ENCODE data around the gene RNASEL.

The RNASEL gene

DNA sequence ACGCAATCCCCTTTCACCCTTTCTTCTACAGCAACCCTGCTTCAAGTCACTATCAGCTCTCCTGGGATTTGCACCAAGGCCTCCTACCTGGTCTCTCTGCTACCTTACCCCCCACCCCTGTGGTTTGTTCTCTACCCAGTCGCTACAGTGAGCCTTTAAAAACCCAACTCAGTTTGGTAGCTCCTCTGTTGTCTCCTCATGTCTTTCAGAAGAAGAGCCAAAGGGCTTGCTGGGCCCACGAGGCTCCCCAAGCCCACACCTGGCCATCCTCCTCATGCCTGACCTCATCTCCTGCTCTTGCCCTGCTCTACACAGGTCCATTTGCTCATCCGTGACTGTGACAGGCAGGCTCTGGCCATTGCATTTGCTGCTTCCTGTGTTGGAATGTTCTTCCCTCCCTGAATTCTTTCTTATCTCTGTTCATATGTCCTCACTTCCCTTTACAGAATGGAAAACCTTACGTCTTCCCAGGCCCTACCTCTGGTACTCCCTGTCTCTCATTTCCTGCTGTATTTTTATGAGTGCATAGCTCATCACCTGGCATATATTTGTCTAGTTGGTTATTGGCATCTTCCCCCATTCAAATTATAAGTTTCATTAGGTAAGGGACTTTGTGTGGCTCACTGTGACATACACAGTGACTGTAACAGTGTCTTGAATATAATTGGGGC lies 11.8 kb upstream of the RNASEL start:
- DNase-seq = no peak
- TF ChIP-seq POLR2A (IDR thresholded peaks at IDR 0.05; ENCODE audit: low read length) (no peak), GATA1 (IDR thresholded peaks at IDR 0.05; ENCODE audit: low read depth, low read length) (no peak)

DNA sequence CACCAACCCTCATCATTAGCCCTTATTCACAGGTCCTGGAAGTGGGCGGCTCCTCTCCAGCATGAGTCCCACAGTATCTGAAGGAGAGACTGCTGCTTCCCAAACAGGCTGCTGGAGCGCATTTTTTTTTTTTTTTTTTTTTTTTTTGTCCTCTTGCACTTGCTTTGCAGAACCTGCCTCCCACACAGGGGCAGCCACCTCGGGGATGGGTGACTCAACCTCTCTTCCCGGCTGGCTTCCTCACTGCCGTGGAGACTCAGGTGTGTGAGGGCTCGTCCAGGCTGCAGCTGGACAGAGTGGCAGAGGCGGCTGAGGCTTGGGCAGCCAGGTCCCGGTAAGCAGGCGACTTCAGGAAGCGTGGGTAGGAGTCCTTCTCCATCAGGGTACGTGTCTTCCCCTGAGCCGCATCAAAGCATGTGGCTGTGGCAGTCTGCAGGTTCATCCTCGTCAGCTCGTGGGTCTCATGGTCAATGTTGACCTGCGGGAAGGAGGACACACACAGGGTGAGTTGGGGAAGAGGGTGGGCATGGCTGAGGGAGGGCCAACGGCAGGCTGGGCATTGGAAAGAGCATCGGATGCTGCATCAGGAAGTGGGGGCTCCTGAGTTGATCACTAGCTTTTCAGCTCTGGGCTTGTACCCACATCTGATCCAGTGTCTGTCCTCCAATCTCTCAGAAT lies 11.1 kb upstream of the RNASEL start:
- DNase-seq = no peak
- TF ChIP-seq POLR2A (IDR thresholded peaks at IDR 0.05; ENCODE audit: low read length) = no peak
- TF ChIP-seq GATA1 (IDR thresholded peaks at IDR 0.05; ENCODE audit: low read depth, low read length) = no peak

DNA sequence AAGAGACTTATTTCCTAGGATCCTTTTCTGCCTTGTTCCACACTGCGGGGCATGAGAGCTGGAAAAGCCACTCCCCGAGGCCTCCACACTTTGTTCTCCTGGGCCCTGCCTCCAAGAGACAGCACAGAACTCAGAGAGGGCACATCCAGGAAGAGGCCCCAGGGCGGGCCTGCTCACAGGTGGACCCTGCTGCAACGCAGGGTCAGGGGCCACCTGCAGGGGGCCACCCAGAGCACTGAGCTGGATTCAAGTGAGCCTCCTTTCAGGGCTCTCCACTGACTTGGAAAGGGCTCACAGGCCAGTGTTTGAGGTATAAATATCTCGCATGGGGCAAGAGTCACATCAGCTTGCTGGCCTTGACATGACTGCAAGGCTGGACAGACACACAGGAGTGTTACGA lies 10.3 kb upstream of the RNASEL start:
- peak; percentile 20 to 37 for DNase-seq
- TF ChIP-seq GATA1 (IDR thresholded peaks at IDR 0.05; ENCODE audit: low read depth, low read length) = no peak
- TF ChIP-seq POLR2A (IDR thresholded peaks at IDR 0.05; ENCODE audit: low read length) = no peak

DNA sequence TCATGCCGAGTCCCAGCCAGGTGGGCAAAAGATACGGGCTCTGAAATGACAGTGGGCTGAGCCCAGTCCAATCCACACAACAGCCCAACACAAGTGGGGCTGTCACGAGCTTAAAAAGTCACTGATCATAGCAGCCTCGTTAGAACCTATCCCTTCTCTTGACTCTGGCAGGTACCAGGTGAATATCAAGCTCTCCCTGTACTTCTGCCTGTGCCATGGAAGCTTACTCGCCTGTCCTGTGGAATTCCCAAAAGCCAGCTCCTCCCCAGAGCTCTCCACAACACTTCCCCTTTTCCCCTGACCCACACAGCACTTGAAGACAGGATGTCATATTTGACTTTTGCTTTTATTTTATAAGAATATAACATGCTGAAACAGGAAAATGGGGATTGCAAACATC lies 9.2 kb upstream of the RNASEL start:
- no peak for DNase-seq
- TF ChIP-seq GATA1 (IDR thresholded peaks at IDR 0.05; ENCODE audit: low read depth, low read length) = no peak

DNA sequence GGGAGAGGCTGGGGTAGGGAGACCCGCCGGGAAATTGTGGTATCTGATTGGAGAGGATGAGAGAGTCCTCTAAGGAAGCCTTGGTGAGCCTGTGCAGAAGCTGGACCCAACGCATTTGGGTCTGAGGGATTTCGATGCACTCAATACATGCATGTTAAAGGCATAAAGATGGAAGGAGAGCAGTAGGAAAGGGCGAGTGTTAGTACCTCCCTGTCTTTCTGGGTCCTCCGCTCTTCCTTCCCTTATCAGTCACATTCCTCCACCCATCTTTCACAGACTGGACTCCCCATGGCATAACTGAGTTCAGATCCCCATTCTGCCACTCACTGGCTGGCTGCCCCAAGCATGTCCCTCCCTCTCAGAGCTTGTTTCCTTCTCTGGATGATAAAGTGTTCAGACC lies 7.9 kb upstream of the RNASEL start:
- TF ChIP-seq POLR2A (IDR thresholded peaks at IDR 0.05; ENCODE audit: low read length) = no peak
- TF ChIP-seq GATA1 (IDR thresholded peaks at IDR 0.05; ENCODE audit: low read depth, low read length) = no peak
- peak in 1 of 2 experiments; percentile 5 for DNase-seq

DNA sequence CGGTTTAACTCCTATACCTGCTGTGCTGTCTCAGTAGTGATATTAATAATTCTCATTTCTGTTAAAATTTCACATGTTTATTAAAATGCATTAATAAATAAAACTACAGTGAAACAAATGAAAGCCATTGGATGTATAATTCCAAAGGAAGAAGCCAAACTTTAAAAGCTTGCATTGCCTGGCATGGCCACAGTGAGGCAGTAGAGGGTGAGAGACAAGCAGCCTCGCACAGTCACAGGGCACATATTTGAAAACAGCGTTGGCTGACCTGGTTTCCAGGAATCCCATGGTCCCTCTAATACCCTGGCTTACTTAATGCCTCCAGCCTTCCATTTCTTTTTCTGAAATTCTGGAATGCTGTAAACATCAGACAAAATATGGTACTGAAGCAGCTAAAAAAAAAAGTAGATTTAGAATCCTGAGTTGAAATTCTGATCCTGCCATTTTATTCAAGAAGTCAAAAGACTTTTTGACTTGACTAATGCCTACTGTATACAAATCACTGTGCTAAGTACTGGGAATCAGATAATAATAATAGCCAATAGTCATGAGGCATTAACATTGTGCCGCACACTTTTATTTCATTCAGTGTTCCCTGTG lies 6.7 kb upstream of the RNASEL start:
- DNase-seq = peak; percentile 58 to 79
- no peak for TF ChIP-seq GATA1 (IDR thresholded peaks at IDR 0.05; ENCODE audit: low read depth, low read length)
- no peak for TF ChIP-seq POLR2A (IDR thresholded peaks at IDR 0.05; ENCODE audit: low read length)

DNA sequence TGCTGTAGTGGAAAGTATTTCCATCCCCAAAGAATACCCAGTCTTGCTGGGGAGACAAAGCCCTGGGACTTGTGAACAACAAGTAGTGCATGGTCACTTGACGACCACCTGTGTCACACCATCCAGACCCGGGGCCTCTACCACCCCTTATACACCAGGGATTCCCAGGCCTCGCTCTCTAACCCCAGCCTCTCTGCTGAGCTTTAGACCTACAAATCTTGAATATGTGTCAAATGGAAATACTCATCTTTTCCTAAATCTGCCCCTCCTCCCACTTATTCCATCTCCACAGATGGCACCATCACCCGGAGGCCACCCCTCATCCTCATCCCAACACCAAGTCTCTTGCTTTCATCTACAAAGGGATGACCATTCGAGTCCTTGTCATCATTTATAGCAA lies 875 bp upstream of the RNASEL start:
- TF ChIP-seq POLR2A (IDR thresholded peaks at IDR 0.05; ENCODE audit: low read length) = no peak
- TF ChIP-seq GATA1 (IDR thresholded peaks at IDR 0.05; ENCODE audit: low read depth, low read length) = no peak
- no peak for DNase-seq

DNA sequence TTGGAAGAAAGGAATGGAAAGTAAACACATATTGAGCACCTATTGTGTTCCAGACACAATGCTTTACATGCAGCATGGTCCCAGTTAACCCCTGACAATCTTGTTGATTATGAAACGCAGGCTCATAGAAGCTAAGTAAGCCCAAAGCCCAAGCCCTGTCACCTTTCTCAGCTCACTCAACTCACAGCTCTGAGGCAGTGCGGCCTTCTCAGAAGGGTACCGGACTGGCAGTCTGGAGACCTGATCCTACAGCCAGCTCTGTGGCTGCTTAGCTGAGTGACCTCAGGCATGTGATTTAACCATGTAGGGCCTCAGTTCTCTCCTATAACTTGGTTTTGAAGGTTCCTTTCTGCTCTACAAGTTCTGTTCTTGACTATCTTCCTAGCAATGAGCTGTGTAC lies 464 bp upstream of the RNASEL start:
- TF ChIP-seq GATA1 (IDR thresholded peaks at IDR 0.05; ENCODE audit: low read depth, low read length) = no peak
- no peak for TF ChIP-seq POLR2A (IDR thresholded peaks at IDR 0.05; ENCODE audit: low read length)
- no peak for DNase-seq

DNA sequence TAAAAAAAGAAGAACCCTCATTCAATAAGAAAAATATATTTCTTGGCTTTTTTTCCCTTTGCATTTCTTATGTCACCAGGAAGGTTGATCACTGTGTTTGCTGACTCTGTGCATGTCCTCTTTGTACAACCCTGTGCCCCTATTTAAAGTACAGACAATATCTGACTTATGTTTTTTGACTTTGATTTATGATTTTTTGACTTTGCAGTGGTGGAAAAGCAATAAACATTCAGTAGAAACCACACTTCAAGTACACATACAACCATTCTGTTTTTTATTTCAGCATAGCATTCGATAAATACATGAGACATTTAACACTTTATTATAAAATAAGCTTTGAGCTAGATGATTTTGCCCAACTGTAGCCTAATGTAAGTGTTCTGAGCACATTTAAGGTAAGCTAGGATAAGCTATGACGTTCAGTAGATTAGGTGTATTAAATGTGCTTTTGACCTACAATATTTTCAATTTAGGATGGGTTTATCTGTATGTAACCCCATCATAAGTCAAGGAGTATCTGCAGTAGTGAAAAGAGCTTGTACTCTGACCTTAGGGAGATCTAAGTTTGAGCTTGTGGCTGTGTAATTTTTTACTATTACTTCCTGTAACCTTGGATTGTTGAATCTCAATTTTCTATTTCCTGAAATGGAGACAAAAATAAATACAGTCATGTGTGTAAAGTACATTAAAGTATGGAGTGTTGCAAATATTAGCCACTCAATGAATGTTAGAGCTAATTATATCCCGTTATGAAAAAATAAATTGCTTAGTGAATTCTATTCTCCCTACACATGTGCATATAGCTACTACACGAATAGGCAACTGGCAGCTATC lies 1.2 kb downstream of the RNASEL start:
- no peak for DNase-seq

DNA sequence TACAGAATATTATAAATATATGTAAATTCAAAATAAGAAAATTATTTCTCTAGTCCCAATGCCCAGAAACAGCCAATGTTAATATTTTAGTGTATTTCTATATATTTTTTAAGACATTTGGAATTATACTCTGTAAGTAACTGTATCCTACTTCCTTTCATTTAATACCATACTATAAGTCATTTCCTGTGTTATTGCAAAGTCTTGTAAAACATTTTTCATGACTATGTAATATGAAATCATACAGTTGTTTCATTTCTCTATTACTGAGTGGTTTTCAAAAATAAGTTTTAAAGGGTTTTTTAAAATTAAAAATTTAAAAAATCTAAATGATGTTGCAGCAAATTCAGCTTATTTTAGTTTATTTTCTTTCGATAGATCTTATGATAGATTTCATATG lies 2.0 kb downstream of the RNASEL start:
- no peak for TF ChIP-seq GATA1 (IDR thresholded peaks at IDR 0.05; ENCODE audit: low read depth, low read length)
- TF ChIP-seq POLR2A (IDR thresholded peaks at IDR 0.05; ENCODE audit: low read length) = no peak
- DNase-seq = no peak

More for the DNA sequence above, 1.2 kb downstream of the RNASEL start:
- TF ChIP-seq GATA1 (IDR thresholded peaks at IDR 0.05; ENCODE audit: low read depth, low read length) (no peak), POLR2A (IDR thresholded peaks at IDR 0.05; ENCODE audit: low read length) (no peak)

DNA sequence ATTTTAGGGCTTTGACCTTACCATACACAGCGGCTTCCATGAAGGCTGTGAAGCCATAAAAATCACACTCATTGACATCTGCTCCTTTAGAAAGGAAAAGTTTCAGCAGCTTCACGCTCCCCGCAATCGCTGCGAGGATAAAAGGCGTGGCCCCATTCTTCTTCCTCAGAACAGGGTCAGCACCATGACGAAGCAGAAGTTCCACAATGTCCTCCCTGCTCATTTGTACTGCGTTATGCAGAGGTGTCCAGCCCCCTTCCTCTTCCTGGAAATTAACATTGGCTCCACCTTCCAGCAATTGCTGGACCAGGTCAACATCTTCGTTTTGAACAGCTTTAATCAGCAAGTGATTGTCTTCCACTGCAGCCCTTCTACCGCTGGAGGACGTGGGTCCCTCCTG lies 2.7 kb downstream of the RNASEL start:
- no peak for DNase-seq
- TF ChIP-seq POLR2A (IDR thresholded peaks at IDR 0.05; ENCODE audit: low read length) = no peak
- TF ChIP-seq GATA1 (IDR thresholded peaks at IDR 0.05; ENCODE audit: low read depth, low read length) = no peak

DNA sequence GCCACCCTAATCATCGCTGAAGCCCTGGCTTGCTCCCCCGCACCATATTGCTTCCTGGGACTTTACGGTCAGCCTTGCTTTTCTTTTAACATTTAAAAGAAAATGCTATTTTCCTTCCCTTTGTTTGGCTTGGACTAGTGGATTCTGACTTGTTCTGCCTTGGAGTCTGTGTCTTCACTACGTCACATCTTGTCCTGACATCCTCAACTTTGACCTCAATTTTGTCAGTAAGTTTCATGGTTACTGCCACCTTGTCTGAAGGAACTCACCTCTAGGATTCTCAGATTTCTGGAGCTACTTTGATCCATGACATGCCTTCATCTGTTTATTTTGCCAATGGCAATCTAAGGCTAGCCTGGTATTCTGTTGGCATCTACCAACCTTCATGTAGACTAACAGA lies 4.3 kb downstream of the RNASEL start:
- no peak for TF ChIP-seq GATA1 (IDR thresholded peaks at IDR 0.05; ENCODE audit: low read depth, low read length)
- TF ChIP-seq POLR2A (IDR thresholded peaks at IDR 0.05; ENCODE audit: low read length) = no peak
- DNase-seq = no peak

DNA sequence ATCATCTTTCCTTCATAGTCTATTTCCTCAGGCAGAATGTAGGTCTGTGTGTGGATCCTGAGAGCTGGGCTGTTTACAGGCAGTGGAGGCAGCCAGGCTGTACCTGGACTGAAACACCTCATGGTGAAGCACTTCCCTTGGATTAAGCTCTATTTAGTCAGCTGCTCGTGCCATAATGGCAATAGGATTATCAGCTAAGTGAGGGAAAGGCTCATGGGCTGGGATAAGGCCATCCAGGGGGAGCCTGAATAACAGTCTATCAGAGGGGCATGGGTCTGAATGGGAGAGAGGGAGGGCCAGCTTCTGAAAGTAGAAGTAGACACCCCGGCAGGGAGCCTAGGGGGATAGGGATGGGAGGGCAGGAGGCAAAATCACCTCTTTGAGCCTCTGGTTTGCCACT lies 8.3 kb downstream of the RNASEL start:
- no peak for DNase-seq

DNA sequence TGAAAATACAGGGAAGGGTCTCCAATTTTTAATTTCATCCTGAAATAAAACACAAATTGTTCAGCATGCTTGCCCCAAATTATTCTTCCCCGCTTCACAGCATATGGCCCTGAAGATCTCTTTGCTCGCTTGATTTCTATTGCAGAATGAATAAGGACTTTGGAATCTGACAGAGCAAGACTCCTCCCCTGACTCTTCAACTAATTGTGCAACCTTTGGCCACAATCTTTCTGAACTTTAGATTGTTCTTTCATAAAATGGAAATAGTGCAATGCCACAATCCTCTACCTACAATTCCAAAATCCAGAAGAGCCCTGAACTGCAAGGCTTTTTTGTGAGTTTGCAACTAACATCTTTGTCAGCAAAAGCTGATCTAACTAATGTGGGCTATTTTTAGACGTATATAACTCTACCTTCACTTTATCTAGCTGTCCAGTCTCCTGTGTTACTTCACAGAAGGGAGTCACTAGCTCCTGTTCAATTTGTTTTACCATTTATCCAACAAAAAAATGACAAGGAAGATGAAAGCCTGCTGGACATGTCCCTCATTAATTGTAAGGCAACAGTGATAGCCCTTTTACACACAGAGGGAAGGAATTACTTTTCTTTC lies 13.4 kb downstream of the RNASEL start:
- TF ChIP-seq GATA1 (IDR thresholded peaks at IDR 0.05; ENCODE audit: low read depth, low read length) (no peak), POLR2A (IDR thresholded peaks at IDR 0.05; ENCODE audit: low read length) (no peak)
- DNase-seq = no peak

More for the DNA sequence above, 8.3 kb downstream of the RNASEL start:
- no peak for TF ChIP-seq GATA1 (IDR thresholded peaks at IDR 0.05; ENCODE audit: low read depth, low read length)
- TF ChIP-seq POLR2A (IDR thresholded peaks at IDR 0.05; ENCODE audit: low read length) = no peak

Data from erythroblast (primary cell).